GM23248 (cell line): ENCODE measurements around the gene SP2. TPM values are rescaled to one million over a fixed set of nuclear protein-coding genes. Genes with fewer than 3 reads are reported as not detected.

Experiments
- DNase-seq: peaks from one replicate; pipeline ENCODE4 v3.0.0-alpha.2; 2015
- H2AFZ ChIP-seq: fragments of 200-600 bp; sonication (generic); 2 replicates; pipeline ENCODE4 v1.6.1; 2016; ENCODE audit warnings: antibody characterized with exemption
- H3F3A ChIP-seq: fragments of 200-600 bp; sonication (generic); 2 replicates; pipeline ENCODE4 v1.6.1; 2016; ENCODE audit warnings: mild to moderate bottlenecking, antibody characterized with exemption, mixed run types; ENCODE audit not compliant: insufficient read depth
- H3K27ac ChIP-seq: fragments of 200-600 bp; sonication (generic); 2 replicates; pipeline ENCODE4 v1.5.1; 2016; ENCODE audit warnings: mild to moderate bottlenecking
- H3K27me3 ChIP-seq: fragments of 200-600 bp; sonication (generic); replicated peaks from 2 replicates; pipeline ENCODE4 v1.6.1; 2016; ENCODE audit warnings: mild to moderate bottlenecking; ENCODE audit not compliant: insufficient read depth
- H3K36me3 ChIP-seq: fragments of 200-600 bp; sonication (generic); 2 replicates; pipeline ENCODE4 v1.6.1; 2016; ENCODE audit warnings: low read depth, mild to moderate bottlenecking
- H3K4me1 ChIP-seq: fragments of 200-600 bp; sonication (generic); 2 replicates; pipeline ENCODE4 v1.6.1; 2016; ENCODE audit warnings: mild to moderate bottlenecking; ENCODE audit not compliant: insufficient read depth
- H3K4me2 ChIP-seq: fragments of 200-600 bp; sonication (generic); one replicate; pipeline ENCODE4 v1.6.1; 2016; ENCODE audit warnings: mild to moderate bottlenecking; ENCODE audit not compliant: unreplicated experiment
- H3K4me3 ChIP-seq: fragments of 200-600 bp; sonication (generic); 2 replicates; pipeline ENCODE4 v1.5.1; 2016; ENCODE audit warnings: mild to moderate bottlenecking
- H3K79me2 ChIP-seq: fragments of 200-600 bp; sonication (generic); 2 replicates; pipeline ENCODE4 v1.6.1; 2016; ENCODE audit warnings: mild to moderate bottlenecking; ENCODE audit not compliant: insufficient read depth
- H3K9ac ChIP-seq: fragments of 200-600 bp; sonication (generic); 2 replicates; pipeline ENCODE4 v1.6.1; 2016; ENCODE audit warnings: mild to moderate bottlenecking
- H3K9me2 ChIP-seq: fragments of 200-600 bp; sonication (generic); 2 replicates; pipeline ENCODE4 v1.6.1; 2016; ENCODE audit warnings: mixed run types, mild to moderate bottlenecking, moderate library complexity; ENCODE audit not compliant: insufficient read depth
- H3K9me3 ChIP-seq: fragments of 200-600 bp; sonication (generic); one replicate; pipeline ENCODE4 v1.6.1; 2017; ENCODE audit warnings: low read depth
- H4K20me1 ChIP-seq: fragments of 200-600 bp; sonication (generic); 2 replicates; pipeline ENCODE4 v1.6.0; 2016; ENCODE audit not compliant: insufficient read depth
- EZH2 ChIP-seq: fragments of 200-600 bp; sonication (generic); IDR thresholded peaks from 2 replicates; pipeline ENCODE4 v1.6.1; 2018; ENCODE audit warnings: antibody characterized with exemption, mild to moderate bottlenecking; ENCODE audit not compliant: insufficient read depth, poor library complexity, severe bottlenecking
- EZH2phosphoT487 ChIP-seq: fragments of 200-600 bp; sonication (generic); IDR thresholded peaks from 2 replicates; pipeline ENCODE4 v1.6.1; 2018; ENCODE audit warnings: antibody characterized with exemption, moderate library complexity, mild to moderate bottlenecking, low read depth; ENCODE audit not compliant: insufficient read depth
- WGBS, 2 experiments: methylation state at CpG; one replicate each; pipeline ENCODE4 v1.1.6; 2015 to 2017; ENCODE audit warnings: low lambda C conversion rate in 2 of 2, low coverage in 1 of 2; ENCODE audit errors: missing lambda C conversion rate in 2 of 2; 5-methylcytosine and 5-hydroxymethylcytosine counted together
- in situ Hi-C: fragments of 300-500 bp; cut with MboI; formaldehyde crosslinking; loops from 2 replicates; pipeline ENCODE4 v1.15.0; 2020
- polyA plus RNA-seq: library from polyadenylated mRNA; unstranded; fragments of >200 nt; fragmentation: Nextera tagmentation; extraction: Ambion mirVana; gene quantifications from 2 replicates; pipeline ENCODE4 v1.2.1, GENCODE V29; 2016
- total RNA-seq: library from RNA; depleted of rRNA; stranded (reverse); fragments of >200 nt; shearing (Covaris generic); gene quantifications from 2 replicates; pipeline ENCODE4 v1.2.3, GENCODE V29; 2014

SP2 gene
- total and polyA plus RNA-seq, 2 experiments from 2014 or later, result 3.2 to 14.2 TPM

DNA sequence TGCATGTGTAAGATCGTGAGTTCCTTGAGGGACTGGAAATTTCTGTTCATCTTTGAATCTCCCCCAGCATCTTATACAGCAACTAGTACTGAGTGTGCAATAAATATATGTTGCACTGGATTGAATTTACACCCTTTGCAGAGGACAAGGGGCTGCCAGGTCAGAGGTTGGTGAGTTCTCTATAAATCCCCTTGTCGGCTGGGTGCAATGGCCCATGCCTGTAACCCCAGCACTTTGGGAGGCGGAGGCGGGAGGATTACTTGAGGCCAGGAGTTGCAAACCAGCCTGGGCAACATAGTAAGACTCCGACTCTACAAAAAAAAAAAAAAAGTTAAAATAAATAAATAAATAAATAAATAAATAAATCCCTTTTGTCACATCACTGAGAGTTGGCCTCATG is 35.6 kb upstream of the SP2 start:
- Histone ChIP-seq H2AFZ (no peak overlapping the region), H3K9ac (no peak overlapping the region), H3K4me3 (no peak overlapping the region), H3F3A (no peaks in the 10 kb centered on the region), H3K36me3 (no peaks in the 10 kb centered on the region), H3K4me1 (peaks cover 19% of the 10 kb centered on the region), H3K9me3 (no peaks in the 10 kb centered on the region), H3K27ac (no peak overlapping the region), H3K79me2 (no peaks in the 10 kb centered on the region), H4K20me1 (no peaks in the 10 kb centered on the region), H3K9me2 (no peaks in the 10 kb centered on the region), H3K27me3 (peaks cover 4% of the 10 kb centered on the region; the same call in 1 of the 2 replicates), H3K4me2 (no peak overlapping the region)
- WGBS, 2 experiments, result 80% methylated on average over 5 of the region's 5 CpGs
- no peak for DNase-seq
- TF ChIP-seq EZH2phosphoT487 (no peak), EZH2 (no peak)
- in situ Hi-C loops, result no loop called here

DNA sequence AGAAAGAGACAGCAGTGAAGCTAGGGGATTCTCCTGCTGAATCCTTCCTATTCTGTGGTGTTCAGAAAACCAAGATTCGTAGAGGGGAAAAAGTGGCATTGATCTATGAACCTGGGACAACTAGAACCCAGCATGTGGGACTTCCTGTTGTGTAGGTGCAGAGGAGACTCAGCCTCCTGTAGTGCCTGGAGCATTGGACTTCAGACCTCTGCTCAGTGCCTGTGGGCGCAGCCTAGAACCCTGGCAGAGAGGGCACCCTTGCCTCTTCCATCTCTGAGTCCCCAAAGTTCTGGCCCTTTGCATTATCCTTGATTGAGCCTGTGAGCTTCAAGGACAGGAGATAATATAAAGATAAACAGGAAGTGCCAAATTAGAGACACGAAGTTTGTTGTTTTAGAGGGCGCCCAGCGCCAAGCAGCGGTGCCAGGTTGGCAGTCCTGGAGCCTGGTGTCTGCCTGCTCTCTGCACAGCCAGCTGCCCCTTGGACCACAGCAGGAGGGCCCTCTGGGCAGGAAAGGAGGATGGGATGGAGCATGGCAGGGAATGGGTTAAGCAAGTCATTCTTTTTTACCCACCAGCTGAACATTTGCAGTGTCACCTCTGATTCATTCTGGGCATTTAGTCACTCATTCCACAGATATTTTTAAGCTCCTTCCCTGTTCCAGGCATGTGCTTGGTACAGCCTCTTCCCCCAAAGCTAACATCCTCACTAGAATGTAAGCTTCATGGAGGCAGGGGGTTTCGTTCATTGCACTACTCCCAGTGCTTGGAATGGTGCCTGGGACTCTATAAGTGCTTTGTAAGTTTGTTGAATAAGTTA is 33.2 kb upstream of the SP2 start:
- Histone ChIP-seq H3K79me2 (no peaks in the 10 kb centered on the region), H3K9ac (peak overlapping the region; percentile 63), H3F3A (no peaks in the 10 kb centered on the region), H3K4me1 (peaks cover 16% of the 10 kb centered on the region), H3K4me3 (no peak overlapping the region), H3K9me2 (no peaks in the 10 kb centered on the region), H3K9me3 (no peaks in the 10 kb centered on the region), H3K4me2 (peak overlapping the region; percentile 74), H3K36me3 (no peaks in the 10 kb centered on the region), H3K27me3 (no peaks in the 10 kb centered on the region; the same call in 1 of the 2 replicates), H3K27ac (peak overlapping the region; percentile 84), H2AFZ (peak overlapping the region; percentile 93), H4K20me1 (no peaks in the 10 kb centered on the region)
- 61% methylated on average over 7 of the region's 7 CpGs for WGBS, 2 experiments
- DNase-seq, result peak; percentile 90
- TF ChIP-seq EZH2, result no peak
- no peak for TF ChIP-seq EZH2phosphoT487
- in situ Hi-C loops, result no loop called here

DNA sequence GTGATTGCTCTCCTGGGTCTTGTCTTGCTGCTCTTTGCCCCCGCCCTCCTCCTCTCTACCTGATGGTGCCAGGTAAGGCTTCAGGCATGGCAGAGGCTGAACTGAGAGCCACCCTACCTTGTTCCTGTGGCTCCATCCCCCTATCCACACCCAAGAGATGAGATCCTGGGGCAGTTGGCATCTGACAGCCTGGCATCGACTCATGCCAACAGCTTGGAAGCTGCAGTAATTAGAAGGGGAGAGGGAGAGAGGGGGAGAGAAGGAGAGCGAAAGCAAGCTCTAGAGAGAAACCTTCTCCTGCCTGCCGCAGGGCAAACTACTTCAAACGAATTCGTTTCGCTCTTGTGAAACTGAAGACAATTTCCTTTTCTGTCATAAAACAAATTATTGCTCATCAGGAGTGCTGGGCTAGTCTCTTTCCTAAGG is 31.2 kb upstream of the SP2 start:
- Histone ChIP-seq H4K20me1 (no peaks in the 10 kb centered on the region), H2AFZ (peak overlapping the region; percentile 48; the same call in 1 of the 2 replicates), H3K9me3 (no peaks in the 10 kb centered on the region), H3F3A (no peaks in the 10 kb centered on the region), H3K4me2 (peak overlapping the region; percentile 42), H3K27ac (no peak overlapping the region), H3K27me3 (no peaks in the 10 kb centered on the region; the same call in 1 of the 2 replicates), H3K79me2 (no peaks in the 10 kb centered on the region), H3K9ac (no peak overlapping the region), H3K4me1 (peaks cover 16% of the 10 kb centered on the region), H3K36me3 (no peaks in the 10 kb centered on the region), H3K9me2 (no peaks in the 10 kb centered on the region), H3K4me3 (no peak overlapping the region)
- DNase-seq, result peak; percentile 53
- in situ Hi-C loops, result no loop called here
- TF ChIP-seq EZH2, result no peak
- TF ChIP-seq EZH2phosphoT487, result no peak
- 37 to 50% methylated on average over 6 to 7 of the region's 7 CpGs for WGBS, 2 experiments

DNA sequence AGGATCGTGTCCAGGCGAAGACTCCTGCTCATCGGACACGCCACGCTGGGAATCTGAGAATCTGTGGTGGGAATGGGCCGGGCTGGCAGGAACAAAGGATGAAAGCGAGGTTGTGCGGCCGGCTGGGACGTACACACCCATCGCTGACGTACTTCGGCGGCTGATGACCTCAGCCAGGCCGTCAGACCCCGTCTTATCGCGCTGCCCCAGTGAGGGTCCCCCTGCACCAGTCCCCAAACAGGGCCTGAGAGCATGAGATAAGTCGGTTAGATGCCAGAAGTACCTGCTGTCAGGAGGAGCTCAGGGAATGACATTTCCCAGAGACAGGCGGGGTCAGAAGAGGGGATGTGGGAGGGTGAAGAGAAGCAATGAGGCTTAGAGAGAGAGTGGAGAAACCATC is 29.1 kb upstream of the SP2 start:
- H3K4me1 ChIP-seq, result peaks cover 16% of the 10 kb centered on the region
- no peak overlapping the region for H3K27ac ChIP-seq
- no peaks in the 10 kb centered on the region for H3F3A ChIP-seq
- H2AFZ ChIP-seq, result no peak overlapping the region
- H3K4me2 ChIP-seq, result no peak overlapping the region
- H4K20me1 ChIP-seq, result no peaks in the 10 kb centered on the region
- WGBS, 2 experiments, result 42 to 46% methylated on average over 19 to 20 of the region's 20 CpGs
- in situ Hi-C loops, result no loop called here
- H3K4me3 ChIP-seq, result no peak overlapping the region
- TF ChIP-seq EZH2phosphoT487 (no peak), EZH2 (no peak)
- no peaks in the 10 kb centered on the region for H3K9me3 ChIP-seq
- H3K27me3 ChIP-seq, result peaks cover 17% of the 10 kb centered on the region
- no peaks in the 10 kb centered on the region for H3K79me2 ChIP-seq
- no peaks in the 10 kb centered on the region for H3K36me3 ChIP-seq
- no peak overlapping the region for H3K9ac ChIP-seq
- DNase-seq, result no peak
- H3K9me2 ChIP-seq, result no peaks in the 10 kb centered on the region
